GM21367 (cell line): Measurements from ENCODE around the gene CHRND.

Experiments
- ATAC-seq: cut with Tn5 transposase; IDR thresholded peaks from one replicate; pipeline ENCODE4 v1.9.1; 2021; ENCODE audit not compliant: unreplicated experiment

The CHRND gene

GRCh38 chr2:232525791-232526371 is at the start of gene CHRND:
Gene CHRND, plus strand, starts transcription at chr2:232526160. Its CDS starts 56 bp downstream, at chr2:232526216.
- no peak for ATAC-seq

GRCh38 chr2:232476791-232477190 is 49.2 kb upstream of the CHRND start:
- no peak for ATAC-seq

GRCh38 chr2:232477751-232478510 is 48.0 kb upstream of the CHRND start:
- no peak for ATAC-seq

- no peak for ATAC-seq
These were observed 47.2 kb upstream of the CHRND start for GRCh38 chr2:232478571-232479340.

- ATAC-seq: no peak
These were observed 46.4 kb upstream of the CHRND start for GRCh38 chr2:232479341-232480200.

GRCh38 chr2:232480201-232481190 is 45.5 kb upstream of the CHRND start:
- ATAC-seq: no peak

GRCh38 chr2:232481322-232482140 is 44.4 kb upstream of the CHRND start:
- ATAC-seq: no peak

GRCh38 chr2:232482301-232483238 is 43.4 kb upstream of the CHRND start:
- ATAC-seq: no peak

- no peak for ATAC-seq
These were observed 42.5 kb upstream of the CHRND start for GRCh38 chr2:232483311-232483922.

- no peak for ATAC-seq
These were observed 41.9 kb upstream of the CHRND start for GRCh38 chr2:232483923-232484627.

- no peak for ATAC-seq
These were observed 41.2 kb upstream of the CHRND start for GRCh38 chr2:232484628-232485347.

- no peak for ATAC-seq
These were observed 40.6 kb upstream of the CHRND start for GRCh38 chr2:232485348-232485756.

- no peak for ATAC-seq
These were observed 40.0 kb upstream of the CHRND start for GRCh38 chr2:232485757-232486557.

GRCh38 chr2:232486558-232487384 is 39.2 kb upstream of the CHRND start:
- no peak for ATAC-seq
